CD4-positive, CD25-positive, alpha-beta regulatory T cell (primary cell): ENCODE measurements around the gene ELL2. TPM values are rescaled to one million over a fixed set of nuclear protein-coding genes. Genes with fewer than 3 reads are reported as not detected.

Experiments
- ATAC-seq, 2 donors: fragments of 150-1000 bp; cut with Tn5 transposase; one replicate each; pipeline ENCODE4 v1.10.0; 2021; ENCODE audit warnings: low read depth in 2 of 2, moderate number of reproducible peaks in 2 of 2, moderate library complexity in 1 of 2
- DNase-seq, 3 donors: peaks; one replicate each; pipeline versions ENCODE4 v3.0.0 to v3.0.0-alpha.2; 2012 to 2022; ENCODE audit warnings: mixed read lengths in 1 of 3
- H3K27ac ChIP-seq: one replicate; pipeline ENCODE4 v1.7.0; 2013; ENCODE audit warnings: mild to moderate bottlenecking, low read length; ENCODE audit not compliant: insufficient read depth, poor library complexity, severe bottlenecking
- H3K27me3 ChIP-seq: one replicate; pipeline ENCODE4 v1.7.0; 2013; ENCODE audit warnings: low read length; ENCODE audit not compliant: control insufficient read depth, insufficient read depth
- H3K36me3 ChIP-seq: one replicate; pipeline ENCODE4 v1.7.0; 2013; ENCODE audit warnings: mild to moderate bottlenecking, low read length, moderate library complexity; ENCODE audit not compliant: control insufficient read depth, insufficient read depth
- H3K4me1 ChIP-seq: 2 replicates; pipeline ENCODE4 v1.7.0; 2013; ENCODE audit warnings: mild to moderate bottlenecking, low read length; ENCODE audit not compliant: insufficient read depth, control insufficient read depth, poor library complexity, severe bottlenecking
- H3K4me3 ChIP-seq: one replicate; pipeline ENCODE4 v1.7.0; 2013; ENCODE audit warnings: low read depth, mild to moderate bottlenecking, low read length, moderate library complexity
- H3K9me3 ChIP-seq, 2 experiments: 1 replicate in 1 of 2; 2 replicates in 1 of 2; pipeline ENCODE4 v1.7.0; 2013; ENCODE audit warnings: low read length in 2 of 2, mild to moderate bottlenecking in 1 of 2, moderate library complexity in 1 of 2; ENCODE audit not compliant: control insufficient read depth in 2 of 2
- H3K27ac Mint-ChIP-seq, 3 donors: one replicate each; pipeline ENCODE4 v1.8.0; 2020 to 2022; ENCODE audit warnings: mild to moderate bottlenecking in 3 of 3, mixed read lengths in 3 of 3, moderate library complexity in 2 of 3
- H3K27me3 Mint-ChIP-seq: one replicate; pipeline ENCODE4 v1.8.0; 2022; ENCODE audit warnings: mild to moderate bottlenecking, mixed read lengths
- H3K36me3 Mint-ChIP-seq: one replicate; pipeline ENCODE4 v1.8.0; 2020; ENCODE audit warnings: mixed read lengths
- H3K4me1 Mint-ChIP-seq, 4 donors: one replicate each; pipeline ENCODE4 v1.8.0; 2020 to 2022; ENCODE audit warnings: mixed read lengths in 4 of 4, mild to moderate bottlenecking in 1 of 4
- H3K4me3 Mint-ChIP-seq, 4 donors: one replicate each; pipeline ENCODE4 v1.8.0; 2020 to 2022; ENCODE audit warnings: mild to moderate bottlenecking in 4 of 4, mixed read lengths in 4 of 4, moderate library complexity in 3 of 4
- H3K9me3 Mint-ChIP-seq, 7 donors: one replicate each; pipeline ENCODE4 v1.8.0; 2020 to 2022; ENCODE audit warnings: mixed read lengths in 7 of 7, mild to moderate bottlenecking in 3 of 7, moderate library complexity in 2 of 7
- polyA plus RNA-seq, 4 donors: library from polyadenylated mRNA; unstranded; fragments of 300-500 nt; fragmentation: Illumina TruSeq; gene quantifications; one replicate each; pipeline ENCODE4 v1.2.3, GENCODE V29; 2021
- total RNA-seq: library from RNA; stranded (reverse); gene quantifications from one replicate; pipeline ENCODE4 v1.2.3, GENCODE V29; 2022

The ELL2 gene
- total and polyA plus RNA-seq, 5 donors from 2014 or later = 2.6 to 94.6 (median 3.7) TPM

DNA sequence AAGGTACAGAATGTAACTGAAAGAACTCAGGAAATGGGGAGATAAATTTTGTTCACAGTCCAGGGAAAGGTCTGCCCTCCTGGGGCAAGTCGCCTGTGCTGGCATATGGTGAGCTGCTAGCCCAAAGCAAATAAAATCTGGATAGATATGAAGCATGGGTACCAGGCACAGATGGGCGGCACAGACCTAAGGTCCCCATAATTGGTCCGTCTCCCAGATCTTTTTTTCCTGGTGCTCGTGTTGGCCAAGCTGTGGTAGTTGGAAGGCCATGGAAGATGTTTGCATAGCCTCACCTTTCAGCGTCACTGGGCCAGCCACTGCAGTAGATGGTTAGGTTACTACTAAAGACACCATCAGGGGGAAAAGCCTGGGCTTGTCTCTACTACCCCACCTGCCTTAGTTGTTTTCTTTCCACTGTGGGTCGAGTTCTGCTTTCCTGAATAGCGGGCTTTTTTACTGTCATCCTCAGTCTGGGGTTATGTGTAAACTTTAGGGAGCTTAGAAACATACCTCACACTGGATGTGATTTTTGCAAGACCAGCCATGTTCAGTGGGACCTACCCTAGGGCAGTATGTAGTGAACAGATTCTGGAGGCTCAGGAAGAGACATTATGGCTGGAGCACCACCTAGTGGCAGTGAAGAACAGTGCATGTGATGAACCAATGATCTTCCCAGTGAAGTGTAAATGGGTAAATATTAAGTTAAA is 114.9 kb downstream of the ELL2 start:
- Histone ChIP-seq H3K27me3 (peaks cover 4% of the 10 kb centered on the region), H3K27ac (no peak overlapping the region), H3K36me3 (no peaks in the 10 kb centered on the region), H3K9me3 (no peaks in the 10 kb centered on the region), H3K4me1 (peaks cover 13% of the 10 kb centered on the region), H3K4me3 (no peak overlapping the region)
- Mint-ChIP-seq H3K36me3 (no peaks in the 10 kb centered on the region), H3K9me3 (no peaks in the 10 kb centered on the region), H3K4me3 (no peak overlapping the region), H3K27ac (no peak overlapping the region), H3K4me1 (peaks cover 9 to 19% (median 12%) of the 10 kb centered on the region in 4 donors), H3K27me3 (peaks cover 14% of the 10 kb centered on the region)
- ATAC-seq (peak; percentile 80 to 82), DNase-seq (peak; percentile 47 to 79 (median 73))

GRCh38 chr5:95845391-95845790 is 116.3 kb downstream of the ELL2 start:
- no peaks in the 10 kb centered on the region for H3K36me3 Mint-ChIP-seq
- H3K36me3 ChIP-seq = no peaks in the 10 kb centered on the region
- peaks cover 11 to 19% (median 12%) of the 10 kb centered on the region in 4 donors for H3K4me1 Mint-ChIP-seq
- ATAC-seq (no peak), DNase-seq (no peak)
- H3K27ac Mint-ChIP-seq = peak overlapping the region in 1 of 3 donors; percentile 13
- peaks cover 4% of the 10 kb centered on the region for H3K27me3 ChIP-seq
- peaks cover 13% of the 10 kb centered on the region for H3K4me1 ChIP-seq
- H3K9me3 ChIP-seq = no peaks in the 10 kb centered on the region
- H3K9me3 Mint-ChIP-seq = no peaks in the 10 kb centered on the region
- peaks cover 14% of the 10 kb centered on the region for H3K27me3 Mint-ChIP-seq
- H3K27ac ChIP-seq = no peak overlapping the region
- H3K4me3 Mint-ChIP-seq = no peak overlapping the region
- no peak overlapping the region for H3K4me3 ChIP-seq

DNA sequence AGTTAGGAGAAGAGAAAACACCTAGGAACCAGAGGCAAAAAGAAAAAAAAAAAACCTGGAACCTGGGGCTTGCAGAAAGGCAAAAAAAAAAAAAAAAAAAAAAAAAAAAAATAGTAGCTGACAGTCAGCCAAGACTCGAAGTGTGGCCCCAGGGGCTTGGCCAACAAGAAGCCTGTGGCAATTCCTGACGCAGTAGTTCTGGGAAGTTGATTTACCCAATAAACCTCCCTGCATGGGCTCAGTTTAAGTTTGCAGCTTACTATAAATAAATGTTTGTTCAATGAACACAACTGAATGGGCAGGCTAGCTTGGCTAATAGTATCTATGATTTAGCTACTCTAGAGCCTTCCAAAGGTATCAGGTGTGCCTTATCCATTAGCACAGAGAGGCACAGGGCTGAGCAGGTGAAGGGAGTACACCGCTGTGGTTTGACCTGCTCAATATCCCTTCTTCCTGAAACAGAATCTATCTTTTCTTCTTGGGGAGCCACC is 117.9 kb downstream of the ELL2 start:
- Mint-ChIP-seq H3K4me3 (no peak overlapping the region), H3K4me1 (peaks cover 12 to 19% (median 14%) of the 10 kb centered on the region in 4 donors), H3K9me3 (no peaks in the 10 kb centered on the region), H3K27ac (peak overlapping the region in 1 of 3 donors; percentile 88), H3K36me3 (no peaks in the 10 kb centered on the region), H3K27me3 (peaks cover 14% of the 10 kb centered on the region)
- Histone ChIP-seq H3K4me3 (no peak overlapping the region), H3K9me3 (no peaks in the 10 kb centered on the region), H3K27me3 (peaks cover 4% of the 10 kb centered on the region), H3K27ac (no peak overlapping the region), H3K4me1 (peaks cover 13% of the 10 kb centered on the region), H3K36me3 (no peaks in the 10 kb centered on the region)
- DNase-seq (no peak), ATAC-seq (no peak)

GRCh38 chr5:95842854-95843544 is 118.7 kb downstream of the ELL2 start:
- Mint-ChIP-seq H3K27ac (peak overlapping the region; percentile 84 to 94 (median 88)), H3K4me3 (peak overlapping the region; percentile 1 to 61 (median 22)), H3K9me3 (no peaks in the 10 kb centered on the region), H3K4me1 (peaks cover 12 to 19% (median 14%) of the 10 kb centered on the region in 4 donors), H3K27me3 (peaks cover 12% of the 10 kb centered on the region), H3K36me3 (no peaks in the 10 kb centered on the region)
- H3K4me1 ChIP-seq = peaks cover 13% of the 10 kb centered on the region
- H3K9me3 ChIP-seq = no peaks in the 10 kb centered on the region
- H3K27ac ChIP-seq = no peak overlapping the region
- peaks cover 2% of the 10 kb centered on the region for H3K27me3 ChIP-seq
- H3K4me3 ChIP-seq = peak overlapping the region; percentile 13
- no peaks in the 10 kb centered on the region for H3K36me3 ChIP-seq
- DNase-seq (peak; percentile 25 to 80 (median 49)), ATAC-seq (peak; percentile 67 to 75)

- Mint-ChIP-seq H3K4me3 (peak overlapping the region in 1 of 4 donors; percentile 6), H3K36me3 (no peaks in the 10 kb centered on the region), H3K4me1 (peaks cover 17 to 20% (median 18%) of the 10 kb centered on the region in 4 donors), H3K9me3 (no peaks in the 10 kb centered on the region), H3K27me3 (peaks cover 10% of the 10 kb centered on the region), H3K27ac (peak overlapping the region in 1 of 3 donors; percentile 94)
- Histone ChIP-seq H3K4me3 (no peak overlapping the region), H3K9me3 (no peaks in the 10 kb centered on the region), H3K27ac (no peak overlapping the region), H3K4me1 (peaks cover 13% of the 10 kb centered on the region), H3K27me3 (no peaks in the 10 kb centered on the region), H3K36me3 (no peaks in the 10 kb centered on the region)
- DNase-seq (no peak), ATAC-seq (no peak)
These were observed 119.5 kb downstream of the ELL2 start for GRCh38 chr5:95841914-95842812.

- peak overlapping the region in 2 of 3 donors; percentile 66 to 69 for H3K27ac Mint-ChIP-seq
- no peak for DNase-seq
- H3K4me1 Mint-ChIP-seq = peaks cover 17 to 26% (median 23%) of the 10 kb centered on the region in 4 donors
- ATAC-seq = no peak
- Histone ChIP-seq H3K4me1 (peaks cover 20% of the 10 kb centered on the region), H3K9me3 (no peaks in the 10 kb centered on the region), H3K27ac (no peak overlapping the region), H3K27me3 (no peaks in the 10 kb centered on the region), H3K4me3 (no peak overlapping the region), H3K36me3 (no peaks in the 10 kb centered on the region)
- peaks cover 10% of the 10 kb centered on the region for H3K27me3 Mint-ChIP-seq
- H3K9me3 Mint-ChIP-seq = no peaks in the 10 kb centered on the region
- no peaks in the 10 kb centered on the region for H3K36me3 Mint-ChIP-seq
- H3K4me3 Mint-ChIP-seq = no peak overlapping the region
These were observed 120.5 kb downstream of the ELL2 start for GRCh38 chr5:95840956-95841705.

- no peak overlapping the region for H3K4me3 Mint-ChIP-seq
- no peaks in the 10 kb centered on the region for H3K36me3 Mint-ChIP-seq
- peaks cover 4% of the 10 kb centered on the region for H3K27me3 Mint-ChIP-seq
- H3K4me1 ChIP-seq = peaks cover 30% of the 10 kb centered on the region
- H3K4me3 ChIP-seq = no peak overlapping the region
- H3K9me3 ChIP-seq = no peaks in the 10 kb centered on the region
- peaks cover 23 to 37% (median 26%) of the 10 kb centered on the region in 4 donors for H3K4me1 Mint-ChIP-seq
- no peaks in the 10 kb centered on the region for H3K27me3 ChIP-seq
- ATAC-seq (no peak), DNase-seq (no peak)
- no peaks in the 10 kb centered on the region for H3K36me3 ChIP-seq
- H3K27ac Mint-ChIP-seq = peak overlapping the region in 1 of 3 donors; percentile 43
- no peak overlapping the region for H3K27ac ChIP-seq
- H3K9me3 Mint-ChIP-seq = no peaks in the 10 kb centered on the region
These were observed 122.0 kb downstream of the ELL2 start for GRCh38 chr5:95839658-95840057.
